ENCODE results near the gene GSK3A.

GRCh38 chr19:42217520-42218437, 24.6 kb downstream of the GSK3A start, which contains the start of gene DEDD2:
- TF ChIP-seq POLR2A (IDR thresholded peaks at IDR 0.05; ENCODE audit: low read depth, low read length) (no peak), POLR2AphosphoS5 (IDR thresholded peaks at IDR 0.05; ENCODE audit: low read depth, low read length) (peak; percentile 37; the same call in 1 of the 2 replicates), TAF1 (IDR thresholded peaks at IDR 0.05; ENCODE audit: low read depth, low read length) (no peak; the same call in 1 of the 2 replicates), POU2F2 (IDR thresholded peaks at IDR 0.05; ENCODE audit: low read depth, low read length) (no peak)

Data from GM12891 (cell line).